Stimulated activated CD4-positive, alpha-beta T cell treated with anti-CD3 and anti-CD28 coated beads, Interleukin-1b, Interleukin-23, amount 100 ng/mL, for 4 hours (primary cell): ENCODE measurements around the gene MPPED1.

Source experiments
- DNase-seq, 2 donors: peaks; one replicate each; pipeline ENCODE4 v3.0.0-alpha.2; 2020; ENCODE audit warnings: low read depth in 2 of 2

Gene MPPED1

DNA sequence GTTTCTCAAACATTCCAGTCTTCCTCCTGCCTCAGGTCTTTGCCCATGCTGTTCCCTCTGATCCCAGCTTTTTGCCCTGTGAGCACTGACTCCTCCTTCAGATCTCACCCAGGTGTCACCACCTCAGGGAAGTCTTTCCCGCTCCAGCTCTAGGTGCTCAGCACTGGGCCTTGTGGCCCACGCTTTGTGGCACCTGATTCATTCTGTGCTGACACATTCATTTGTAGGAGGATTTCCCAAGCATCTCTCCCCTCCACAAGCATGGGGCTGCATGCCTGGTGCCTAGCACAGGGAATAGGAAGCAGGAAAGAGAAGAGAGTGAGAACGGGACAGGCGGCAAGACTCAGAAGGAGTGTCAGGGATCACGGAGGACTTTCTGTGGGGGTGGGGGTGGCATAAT, 17.6 kb downstream of the MPPED1 start:
- no peak for DNase-seq

DNA sequence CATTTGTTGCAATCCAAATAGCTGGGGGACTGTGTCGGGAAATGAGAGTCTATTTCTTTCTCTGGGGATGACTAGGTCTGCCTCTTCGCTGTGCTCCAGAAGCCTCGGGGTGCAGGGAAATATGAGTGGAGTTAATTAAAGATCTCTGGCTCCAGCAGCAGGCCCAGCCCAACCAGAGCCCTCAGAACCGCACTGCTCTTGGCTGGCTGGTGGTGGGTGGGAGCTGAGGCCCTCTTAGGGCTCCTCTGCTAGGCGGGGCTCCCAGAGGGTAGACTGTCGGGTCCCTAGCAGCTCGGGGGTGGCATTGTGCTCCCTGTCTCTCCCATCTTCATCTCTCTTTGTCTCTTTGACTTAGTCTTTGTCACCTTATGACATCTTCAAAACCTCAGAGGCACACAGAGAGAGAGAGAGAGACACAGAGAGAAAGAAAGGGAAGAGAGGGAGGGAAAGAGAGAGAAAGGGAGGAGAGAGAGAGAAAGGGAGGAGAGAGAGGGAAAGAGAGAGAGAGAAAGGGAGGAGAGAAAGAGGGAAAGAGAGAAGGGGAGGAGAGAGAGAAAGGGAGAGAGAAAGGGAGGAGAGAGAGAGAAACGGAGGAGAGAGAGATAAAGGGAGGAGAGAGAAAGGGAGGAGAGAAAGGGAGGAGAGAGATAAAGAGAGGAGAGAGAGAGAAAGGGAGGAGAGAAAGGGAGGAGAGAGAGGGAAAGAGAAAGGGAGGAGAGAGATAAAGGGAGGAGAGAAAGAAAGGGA, 20.2 kb downstream of the MPPED1 start:
- DNase-seq, result no peak

DNA sequence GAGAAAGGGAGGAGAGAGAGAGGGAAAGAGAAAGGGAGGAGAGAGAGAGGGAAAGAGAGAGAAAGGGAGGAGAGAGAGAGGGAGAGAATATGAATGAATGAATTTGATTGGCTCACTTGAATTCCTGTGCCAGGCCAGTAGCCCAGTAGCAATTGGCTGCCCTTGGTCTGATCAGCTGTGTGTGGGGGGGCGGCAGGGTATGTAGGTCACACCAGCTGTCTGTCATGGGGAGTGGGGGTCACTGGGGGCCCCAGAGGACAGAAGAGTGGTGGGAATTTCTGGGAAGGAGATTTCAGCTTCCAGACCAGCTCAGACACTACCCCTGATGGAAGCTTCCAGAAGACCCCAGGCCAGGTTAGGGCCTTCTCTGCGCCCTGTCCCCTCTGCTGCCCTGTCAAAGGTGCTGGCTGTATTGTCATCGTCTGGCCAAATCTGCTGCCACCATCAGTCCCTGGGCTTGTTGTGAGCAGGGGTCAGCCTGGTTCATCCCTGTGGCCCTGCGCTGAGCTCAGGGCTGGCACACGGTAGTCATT, 21.1 kb downstream of the MPPED1 start:
- no peak for DNase-seq

DNA sequence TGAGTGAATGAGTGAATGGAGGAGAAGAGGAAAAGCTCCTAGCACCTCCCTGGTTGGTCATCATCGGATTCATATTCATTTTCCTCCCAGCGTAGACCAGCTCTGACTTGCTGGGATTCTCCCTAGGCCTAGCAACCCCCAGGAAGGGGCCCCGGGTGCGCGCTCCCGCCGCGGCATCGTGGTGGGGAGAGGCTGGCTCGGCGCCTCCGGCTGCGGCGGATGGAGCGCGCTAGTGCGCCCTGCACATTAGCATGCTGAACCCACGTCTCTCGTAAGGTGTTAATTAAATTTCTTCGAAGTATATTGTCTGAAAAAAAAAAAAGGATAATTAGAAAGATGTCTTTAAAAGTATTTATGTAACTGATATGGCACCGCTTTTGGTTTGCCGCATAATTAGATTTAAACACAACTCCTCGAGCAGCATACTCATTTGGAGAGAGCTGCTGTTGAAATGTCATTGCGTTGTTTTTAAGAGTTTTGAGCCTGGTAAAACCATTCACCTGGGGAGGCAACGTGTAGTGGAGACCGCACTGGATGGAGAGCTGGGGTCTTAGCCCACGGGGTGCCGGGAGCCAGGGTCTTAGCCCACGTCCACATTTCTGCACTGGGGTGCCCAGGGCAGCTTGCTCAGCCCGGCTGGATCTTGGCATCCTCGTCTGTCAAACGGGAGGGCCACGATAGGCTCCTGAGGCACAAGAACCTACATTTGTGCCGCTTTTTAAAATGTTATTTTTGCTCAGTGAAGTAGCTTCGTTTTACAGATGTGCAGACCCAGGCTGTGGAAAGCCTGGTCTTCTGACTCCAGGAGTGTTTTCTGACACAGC, 21.8 kb downstream of the MPPED1 start:
- no peak for DNase-seq

DNA sequence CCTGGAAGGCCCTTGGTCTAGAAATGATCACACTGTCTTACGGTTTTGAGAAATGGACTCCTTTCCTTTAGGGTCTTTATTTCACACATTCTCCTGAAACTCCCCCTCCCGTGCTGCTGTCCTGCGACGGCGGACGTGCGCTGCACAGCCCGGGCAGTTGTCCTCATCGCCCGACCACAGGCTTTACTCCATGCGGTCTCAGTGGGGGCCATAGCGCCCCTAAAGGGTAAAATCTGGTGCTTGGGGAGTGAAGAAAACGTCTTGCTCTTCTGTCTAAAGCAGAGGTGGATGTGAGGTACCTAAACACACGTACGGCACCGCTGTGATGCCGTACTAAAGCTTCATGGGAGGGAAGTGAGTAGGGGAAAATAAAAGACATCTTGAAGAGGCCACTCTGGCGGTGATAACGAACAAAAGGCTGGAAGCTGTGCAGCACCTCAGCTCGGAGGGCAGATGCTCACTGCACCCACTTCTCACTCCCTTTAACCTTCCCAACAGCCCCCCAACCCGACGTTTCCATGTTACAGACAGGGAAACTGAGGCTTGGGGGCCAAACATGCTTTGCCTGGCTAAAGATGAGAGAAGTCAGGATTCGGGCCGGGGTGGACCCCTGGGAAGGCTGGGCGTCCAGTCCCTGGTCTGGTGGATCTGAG, 22.6 kb downstream of the MPPED1 start:
- DNase-seq, result no peak

DNA sequence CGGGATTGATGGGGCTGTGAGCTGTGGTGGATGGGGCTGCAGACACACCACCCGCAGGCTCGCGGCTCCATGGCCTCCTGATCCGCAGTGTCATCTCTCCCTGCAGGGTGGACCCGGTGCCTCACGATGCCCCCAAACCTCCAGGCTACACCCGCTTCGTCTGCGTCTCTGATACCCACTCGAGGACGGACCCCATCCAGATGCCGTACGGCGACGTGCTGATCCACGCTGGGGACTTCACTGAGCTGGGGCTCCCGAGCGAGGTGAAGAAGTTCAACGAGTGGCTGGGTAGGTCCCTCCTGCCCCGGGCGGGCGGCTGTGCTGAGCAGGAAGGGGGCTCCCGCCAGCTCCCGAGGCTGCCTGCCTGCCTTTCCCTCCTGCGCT, 23.1 kb downstream of the MPPED1 start:
- no peak for DNase-seq

DNA sequence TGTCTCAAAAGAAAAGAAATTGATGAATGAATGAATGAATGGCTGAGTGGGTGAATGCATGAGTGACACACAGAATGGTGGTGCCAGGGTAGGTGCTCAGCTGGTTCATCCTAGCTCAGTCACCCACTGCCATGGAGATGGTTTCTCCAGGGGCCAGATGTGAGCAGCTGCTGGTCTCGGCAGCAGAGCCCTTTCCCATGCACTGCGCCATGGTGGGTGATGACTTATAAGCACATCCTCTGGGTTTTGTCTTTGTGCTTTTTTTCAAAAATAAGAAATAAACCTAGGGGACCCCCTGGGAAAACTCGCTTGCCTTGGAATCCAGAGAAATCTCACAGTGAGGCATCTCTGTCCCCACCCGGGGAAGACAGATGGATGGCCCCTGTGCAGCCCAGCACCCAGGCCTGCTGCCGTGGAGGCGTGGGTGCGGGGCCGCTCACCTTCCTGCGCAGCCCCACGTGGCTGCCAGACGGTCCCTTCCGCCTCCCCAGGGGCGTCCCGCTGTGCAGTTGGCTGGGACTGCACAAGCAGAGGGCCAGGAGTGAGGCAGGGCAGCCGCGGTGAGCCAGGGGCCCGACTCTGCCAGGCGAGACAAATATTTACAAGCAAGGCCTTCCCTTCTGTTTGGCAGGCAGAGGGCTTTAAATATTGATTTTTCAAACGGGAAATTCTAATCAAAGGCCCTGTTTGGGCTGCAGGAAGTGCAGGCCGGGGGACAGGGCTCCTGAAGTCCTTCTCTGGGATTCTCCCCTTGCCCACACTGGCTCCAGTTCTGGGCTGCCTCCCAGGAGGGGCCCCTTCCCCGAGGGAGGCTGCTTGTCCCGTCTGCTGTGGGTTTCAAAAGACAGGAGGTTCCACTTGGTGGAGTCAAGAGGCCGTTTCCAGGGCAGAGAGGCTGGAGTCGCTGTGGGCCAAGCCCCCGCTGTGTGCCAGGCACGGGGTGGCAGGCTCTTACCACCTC, 24.3 kb downstream of the MPPED1 start:
- DNase-seq, result no peak

DNA sequence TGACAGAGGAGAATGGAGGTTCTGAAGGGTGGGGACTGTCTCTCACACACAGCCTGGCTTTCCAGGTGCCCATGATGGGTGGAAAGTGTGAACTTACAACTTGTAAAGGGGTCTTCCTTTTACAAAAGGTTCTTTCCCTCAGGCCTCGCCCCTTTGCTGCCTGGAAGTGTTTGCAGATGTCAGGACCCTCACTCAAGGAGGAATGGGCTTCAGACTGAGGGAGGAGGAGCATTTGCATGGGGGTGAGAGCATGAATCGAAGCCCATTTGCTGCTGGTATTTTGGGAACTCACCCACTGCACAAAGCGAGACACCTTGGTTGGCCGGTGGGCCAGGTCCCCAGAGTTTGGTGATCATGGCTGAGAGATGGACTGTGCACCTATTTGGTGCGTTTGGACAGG, 25.1 kb downstream of the MPPED1 start:
- DNase-seq, result no peak

DNA sequence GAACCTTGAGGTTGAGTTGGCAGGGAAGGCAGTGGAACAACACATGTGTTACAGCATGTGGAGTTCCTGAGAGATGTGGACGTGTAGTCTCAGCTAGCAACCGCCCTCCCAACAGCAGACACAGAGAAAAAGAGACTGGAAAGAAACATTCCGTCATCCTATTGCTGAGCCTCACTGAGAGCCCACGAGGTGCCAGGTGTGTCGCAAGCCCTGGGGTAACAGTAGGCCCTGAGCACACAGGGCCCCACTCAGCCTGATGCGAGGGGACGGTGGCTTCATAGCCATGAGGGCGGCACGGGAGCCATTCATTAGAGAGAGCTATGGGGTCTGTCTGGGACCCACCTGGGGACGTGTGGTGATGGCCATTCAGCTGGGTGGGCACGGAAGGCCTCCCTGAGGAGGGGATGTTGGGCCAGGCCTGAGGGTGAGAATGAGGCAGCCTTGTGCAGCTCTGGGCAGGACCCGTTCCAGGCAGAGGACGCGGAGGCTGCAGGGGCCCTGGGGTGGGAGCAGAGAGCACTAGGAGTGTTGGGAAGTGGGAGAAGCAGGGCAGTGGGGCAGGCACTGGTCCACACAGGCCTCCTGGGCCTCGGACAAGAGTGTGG, 26.2 kb downstream of the MPPED1 start:
- DNase-seq, result no peak

DNA sequence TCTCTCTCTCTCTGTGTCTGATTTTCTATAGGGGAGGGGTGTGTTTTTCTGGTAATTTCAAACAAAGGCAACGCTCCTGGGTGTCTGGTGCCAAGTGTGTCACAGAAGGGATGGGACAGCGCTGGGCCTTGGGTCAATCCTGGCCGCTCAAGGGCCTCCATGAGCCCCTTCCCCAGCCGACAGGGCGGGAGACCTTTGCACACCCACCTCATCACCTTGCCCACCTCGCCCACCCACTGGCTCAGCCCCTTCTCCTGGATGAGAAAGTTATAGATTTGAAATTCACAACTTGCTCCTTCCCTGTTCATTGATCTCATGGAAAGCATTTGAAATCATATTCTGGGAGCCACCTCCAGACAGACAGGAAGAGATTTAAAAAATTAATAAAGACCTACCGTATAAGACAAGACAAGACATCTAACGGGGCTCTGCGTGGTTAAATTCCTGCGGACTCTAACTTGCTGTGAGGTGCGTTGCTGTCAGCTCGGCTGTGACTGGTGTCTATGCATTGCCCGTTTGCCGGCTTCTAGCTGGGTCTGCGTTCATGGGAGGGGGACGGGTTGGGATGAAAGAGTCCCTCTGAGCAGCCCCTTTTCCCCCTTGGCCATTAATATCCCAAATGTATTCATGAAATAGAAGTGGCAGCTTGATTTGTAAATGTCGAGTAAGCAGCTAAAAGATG, 27.0 kb downstream of the MPPED1 start:
- DNase-seq, result no peak

DNA sequence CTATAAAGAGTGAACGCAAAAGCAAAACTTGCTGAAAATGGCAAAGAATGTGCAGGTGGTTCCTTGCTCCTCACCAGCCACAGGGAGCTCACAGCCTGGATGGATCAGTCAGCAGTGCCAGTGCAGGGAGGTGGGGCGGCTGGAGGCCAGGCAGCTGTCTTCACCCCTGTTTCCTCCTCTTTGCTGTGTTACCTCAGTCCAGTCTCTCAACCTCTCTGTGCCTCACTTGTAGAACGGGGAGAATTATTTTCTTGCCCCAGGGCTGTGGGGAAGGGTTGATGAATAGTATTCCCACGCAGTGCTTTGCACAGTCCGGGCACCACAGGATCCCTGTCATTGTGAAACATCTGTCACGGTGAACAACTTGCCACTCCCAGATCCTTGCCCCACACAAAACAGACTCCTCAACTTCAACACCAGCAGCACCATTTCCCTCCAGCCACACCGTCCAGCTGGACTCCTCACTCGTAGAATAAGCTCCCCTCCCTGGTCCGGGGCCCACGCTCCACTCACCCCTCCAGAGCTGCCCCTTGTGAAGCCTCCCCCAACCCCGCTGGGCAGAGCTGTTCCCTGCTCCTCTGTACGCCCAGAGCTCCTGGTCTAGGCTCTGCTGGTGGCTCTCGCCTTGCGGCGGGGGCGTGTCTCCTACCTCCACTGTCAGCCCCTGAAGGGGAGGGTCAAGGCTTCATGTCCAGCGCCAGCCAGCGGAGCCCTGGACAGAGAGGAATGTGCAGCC, 27.7 kb downstream of the MPPED1 start:
- no peak for DNase-seq

DNA sequence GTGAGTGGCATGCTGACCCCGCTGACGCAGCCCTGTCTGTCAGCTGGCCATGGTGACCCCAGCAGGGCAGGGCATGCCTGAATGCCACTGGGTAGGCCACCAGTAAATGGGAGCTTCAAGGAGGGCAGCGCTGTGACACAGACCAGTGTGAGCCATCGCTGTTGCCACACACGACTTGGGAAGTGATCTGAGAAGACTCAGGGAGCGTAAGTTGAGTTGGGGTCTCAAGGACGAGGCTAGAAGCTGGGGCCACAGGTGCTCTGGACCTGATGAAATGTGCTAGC, 28.2 kb downstream of the MPPED1 start:
- DNase-seq, result no peak

DNA sequence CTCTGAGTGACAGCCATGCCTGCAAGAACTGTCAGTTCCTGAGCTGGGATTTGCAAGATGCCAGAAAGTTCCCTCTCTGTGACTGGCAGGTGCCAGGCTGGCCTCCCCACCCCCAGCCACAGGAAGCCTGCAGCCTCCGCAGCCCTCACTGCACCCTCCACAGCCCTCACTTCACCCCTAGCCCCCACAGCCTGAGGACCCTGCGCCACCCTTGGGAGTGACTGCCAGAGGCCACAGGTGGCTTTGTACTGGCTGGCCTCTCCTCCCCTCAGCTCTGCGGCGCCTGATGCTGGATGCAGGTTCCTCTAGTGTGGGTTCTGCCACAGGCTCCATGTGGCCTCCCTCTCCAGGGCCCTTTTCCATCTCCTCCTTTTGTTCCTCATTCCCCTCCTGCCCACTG, 28.7 kb downstream of the MPPED1 start:
- no peak for DNase-seq

DNA sequence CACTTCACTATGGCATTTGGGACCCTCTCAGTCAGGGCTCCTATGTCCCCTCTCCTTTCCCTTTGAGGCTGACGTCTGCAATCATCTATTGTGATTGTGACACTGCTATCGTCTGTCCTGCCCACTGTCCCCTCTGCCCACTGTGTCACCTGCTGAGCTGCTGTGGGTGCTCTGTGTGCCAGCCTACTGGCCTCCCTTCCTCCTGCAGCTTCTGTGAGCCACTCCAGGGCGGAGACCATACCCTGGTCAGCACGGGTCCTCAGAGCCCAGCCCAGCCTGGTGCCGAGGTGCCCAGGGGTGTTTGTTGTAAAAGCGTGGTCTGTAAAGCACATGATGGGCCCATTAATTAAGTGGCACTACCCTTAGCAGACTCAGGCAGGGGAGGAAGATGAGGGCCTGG, 29.4 kb downstream of the MPPED1 start:
- DNase-seq, result no peak

DNA sequence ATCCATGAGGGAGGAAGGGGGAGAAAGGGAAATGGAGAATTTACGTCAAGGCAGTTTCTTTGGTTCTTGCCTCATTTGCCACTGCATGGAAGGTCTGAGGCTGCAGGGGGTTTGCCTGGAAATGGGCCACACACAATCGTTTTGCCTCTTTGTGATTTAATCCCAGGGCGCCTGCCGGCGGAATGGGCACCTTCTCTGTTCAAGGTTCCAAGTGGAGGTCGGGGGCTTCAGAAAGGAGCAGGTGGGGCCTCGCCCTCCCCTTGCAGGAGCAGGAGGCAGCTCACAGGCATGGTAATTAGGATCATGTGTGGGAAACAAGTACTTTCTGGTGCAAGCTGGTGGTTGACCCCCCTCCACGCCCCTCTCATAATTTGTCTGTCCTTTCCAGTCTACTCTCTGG, 29.9 kb downstream of the MPPED1 start:
- DNase-seq, result no peak

DNA sequence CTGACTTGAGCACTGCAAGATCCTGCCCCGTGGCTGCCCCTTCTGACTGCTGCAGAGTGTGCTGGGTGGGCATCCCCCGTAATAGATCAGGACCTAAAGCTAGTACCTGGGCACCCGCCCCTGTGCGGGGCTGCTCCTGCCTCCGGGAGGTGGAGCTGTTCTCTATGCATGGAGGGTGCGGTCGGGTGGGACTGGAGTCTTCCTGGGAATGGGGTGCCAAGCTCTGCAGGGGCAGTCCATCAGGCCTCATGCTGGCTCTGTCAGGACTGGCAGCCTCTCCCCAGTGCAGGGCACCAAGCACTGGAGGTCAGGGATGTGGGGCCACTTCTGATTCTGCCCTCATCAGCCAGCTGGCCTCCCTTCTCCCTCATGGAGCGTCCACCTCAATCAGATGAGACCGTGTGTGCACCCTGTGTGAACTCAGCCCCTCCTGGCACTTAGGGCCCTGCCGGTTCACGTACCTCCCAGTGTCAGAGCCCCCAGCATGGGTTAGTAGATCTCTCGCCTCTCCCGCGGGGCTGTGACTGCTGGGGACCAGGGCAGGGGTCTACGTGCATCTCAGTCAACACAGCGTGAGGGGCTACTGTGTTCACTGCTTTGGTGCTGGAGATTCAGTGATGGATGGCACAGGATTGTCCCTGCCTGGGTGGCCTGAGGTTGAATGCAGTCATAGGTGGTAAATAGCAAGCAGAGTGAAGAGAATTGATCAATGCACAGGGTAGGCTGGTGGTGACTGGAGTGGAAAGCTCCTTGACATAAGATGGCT, 30.8 kb downstream of the MPPED1 start:
- no peak for DNase-seq

DNA sequence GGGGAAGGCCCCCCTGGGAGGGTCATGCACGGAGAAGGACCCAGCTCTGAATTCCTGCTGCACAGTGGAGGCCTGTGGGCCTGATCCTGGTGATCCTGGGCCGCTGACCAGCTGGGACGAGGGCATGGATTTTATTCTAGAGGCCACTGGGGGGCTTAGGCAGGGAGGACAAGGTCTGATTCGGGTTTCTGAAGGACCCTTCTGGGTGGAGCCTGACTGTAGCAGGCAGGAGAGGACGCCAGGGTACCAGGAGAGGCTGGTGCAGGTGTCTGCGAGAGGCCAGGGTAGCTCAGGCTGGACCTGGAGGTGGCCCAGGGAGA, 31.3 kb downstream of the MPPED1 start:
- no peak for DNase-seq

DNA sequence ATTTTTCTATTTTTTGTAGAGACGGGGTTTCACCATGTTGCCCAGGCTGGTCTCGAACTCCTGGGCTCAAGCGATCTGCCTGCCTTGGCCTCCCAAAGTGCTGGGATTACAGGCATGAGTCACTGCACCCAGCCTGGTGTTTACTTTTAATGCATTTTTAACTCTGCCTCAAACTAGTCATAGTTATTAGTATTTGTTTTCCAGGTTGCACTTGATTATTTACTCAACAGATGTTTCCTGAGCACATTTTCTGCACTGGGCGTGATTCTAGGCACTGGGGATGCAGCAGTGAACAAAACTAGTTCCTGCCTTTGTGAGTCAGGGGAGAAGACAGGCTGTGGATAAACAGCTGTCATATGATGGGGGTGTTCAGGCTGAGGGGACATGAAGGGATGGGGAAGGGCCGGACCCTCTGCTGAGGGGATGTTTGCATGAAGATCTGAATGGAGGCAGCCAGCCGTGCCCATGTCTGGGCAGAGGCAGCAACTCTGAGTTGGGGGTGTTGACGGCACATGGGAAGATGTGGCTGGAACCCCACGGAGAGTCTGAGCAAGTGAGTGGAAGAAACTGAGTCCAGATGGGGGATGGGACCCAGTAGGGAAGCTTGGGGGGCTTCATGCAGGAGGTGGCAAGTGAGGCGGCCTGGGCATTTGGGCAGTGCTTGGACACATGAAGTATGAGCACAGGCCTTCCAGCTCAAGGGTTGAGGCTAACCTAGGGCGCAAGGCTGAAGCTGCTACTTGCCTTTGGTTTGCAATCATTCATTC, 34.4 kb downstream of the MPPED1 start:
- DNase-seq, result no peak

DNA sequence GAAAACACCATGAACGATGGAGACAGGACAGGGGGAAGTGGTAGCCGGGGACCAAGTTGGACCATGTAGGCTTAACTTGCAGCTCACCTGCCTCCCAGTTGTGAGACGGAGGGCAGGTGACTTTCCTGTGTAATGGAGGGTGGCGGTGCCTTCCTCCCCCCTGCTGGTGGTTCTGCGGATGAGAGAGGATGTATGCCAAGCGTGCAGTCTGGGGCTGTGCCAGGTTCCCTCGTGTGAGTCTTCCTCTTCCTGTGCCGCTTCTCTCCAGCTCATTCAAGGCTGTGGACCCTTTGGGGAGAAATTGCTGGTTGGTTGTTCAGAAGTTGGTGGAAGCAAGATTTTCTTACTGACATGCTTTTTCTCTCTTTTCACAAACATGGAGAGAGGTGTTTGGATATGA, 35.1 kb downstream of the MPPED1 start:
- no peak for DNase-seq
